ENCODE measurements around the gene CLDN25.

DNA sequence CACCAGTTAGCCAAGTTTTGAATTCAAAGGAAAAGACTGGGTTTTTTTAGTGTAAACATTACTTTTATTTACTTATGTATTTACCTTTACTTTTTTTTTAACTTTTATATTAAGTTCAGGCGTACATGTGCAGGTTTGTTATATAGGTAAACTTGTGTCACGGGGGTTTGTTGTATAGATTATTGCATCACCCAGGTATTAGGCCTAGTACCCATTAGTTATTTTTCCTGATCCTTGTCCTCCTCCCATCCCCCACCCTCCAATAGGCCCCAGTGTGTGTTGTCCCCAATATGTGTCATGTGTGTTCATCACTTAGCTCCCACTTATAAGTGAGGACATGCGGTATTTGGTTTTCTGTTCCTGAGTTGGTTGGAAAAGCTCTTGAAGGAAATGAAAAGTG, 26.7 kb upstream of the CLDN25 start:
- no peak for TF ChIP-seq REST (IDR thresholded peaks at IDR 0.05; ENCODE audit: insufficient read depth in 1 of 2, low read depth in 2 of 2, low read length in 1 of 2)
- TF ChIP-seq, protein P1, sequence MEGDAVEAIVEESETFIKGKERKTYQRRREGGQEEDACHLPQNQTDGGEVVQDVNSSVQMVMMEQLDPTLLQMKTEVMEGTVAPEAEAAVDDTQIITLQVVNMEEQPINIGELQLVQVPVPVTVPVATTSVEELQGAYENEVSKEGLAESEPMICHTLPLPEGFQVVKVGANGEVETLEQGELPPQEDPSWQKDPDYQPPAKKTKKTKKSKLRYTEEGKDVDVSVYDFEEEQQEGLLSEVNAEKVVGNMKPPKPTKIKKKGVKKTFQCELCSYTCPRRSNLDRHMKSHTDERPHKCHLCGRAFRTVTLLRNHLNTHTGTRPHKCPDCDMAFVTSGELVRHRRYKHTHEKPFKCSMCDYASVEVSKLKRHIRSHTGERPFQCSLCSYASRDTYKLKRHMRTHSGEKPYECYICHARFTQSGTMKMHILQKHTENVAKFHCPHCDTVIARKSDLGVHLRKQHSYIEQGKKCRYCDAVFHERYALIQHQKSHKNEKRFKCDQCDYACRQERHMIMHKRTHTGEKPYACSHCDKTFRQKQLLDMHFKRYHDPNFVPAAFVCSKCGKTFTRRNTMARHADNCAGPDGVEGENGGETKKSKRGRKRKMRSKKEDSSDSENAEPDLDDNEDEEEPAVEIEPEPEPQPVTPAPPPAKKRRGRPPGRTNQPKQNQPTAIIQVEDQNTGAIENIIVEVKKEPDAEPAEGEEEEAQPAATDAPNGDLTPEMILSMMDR (IDR thresholded peaks at IDR 0.05): no peak
- no peak for TF ChIP-seq POLR2AphosphoS5 (IDR thresholded peaks at IDR 0.05; ENCODE audit: low read depth, low read length)
- TF ChIP-seq TCF7L2 (IDR thresholded peaks at IDR 0.05; ENCODE audit: low read depth, low read length): no peak
- no peak for TF ChIP-seq SIN3A (IDR thresholded peaks at IDR 0.05; ENCODE audit: borderline replicate concordance, insufficient read depth, low read depth, low read length)

Data from Panc1 (cell line).